GM23248 (cell line): ENCODE data around the gene HK1.
"Not testable (repeated sequence)": the region's sequence is repeated elsewhere in the genome, so short reads cannot be mapped to it uniquely, and the experiment has no call there.

Experiments used
- EZH2 ChIP-seq: fragments of 200-600 bp; sonication (generic); IDR thresholded peaks from 2 replicates; pipeline ENCODE4 v1.6.1; 2018; ENCODE audit warnings: antibody characterized with exemption, mild to moderate bottlenecking; ENCODE audit not compliant: insufficient read depth, poor library complexity, severe bottlenecking
- EZH2phosphoT487 ChIP-seq: fragments of 200-600 bp; sonication (generic); IDR thresholded peaks from 2 replicates; pipeline ENCODE4 v1.6.1; 2018; ENCODE audit warnings: antibody characterized with exemption, moderate library complexity, mild to moderate bottlenecking, low read depth; ENCODE audit not compliant: insufficient read depth

- not testable (repeated sequence) for TF ChIP-seq EZH2phosphoT487, EZH2
Observed at GRCh38 chr10:69325637-69326523, 47.6 kb downstream of the HK1 start.
